ENCODE results near the gene PSMD8.

PSMD8 gene

GRCh38 chr19:38378866-38379265, 4.5 kb downstream of the PSMD8 start:
- TF ChIP-seq CTCF (conservative IDR thresholded peaks at IDR 0.05; ENCODE audit: low read length) (no peak), EZH2phosphoT487 (IDR thresholded peaks at IDR 0.05; ENCODE audit: borderline replicate concordance) (no peak)
- Histone ChIP-seq H3K4me2 (ENCODE audit: low read depth, low read length, poor library complexity, severe bottlenecking) (no peak overlapping the region), H3K9ac (ENCODE audit: low read depth, low read length, poor library complexity, severe bottlenecking) (no peak overlapping the region), H4K20me1 (ENCODE audit: insufficient read depth, low read length, poor library complexity, severe bottlenecking) (peaks cover 24% of the 10 kb centered on the region), H3K27me3 (ENCODE audit: insufficient read depth, low read length, poor library complexity, severe bottlenecking) (no peaks in the 10 kb centered on the region), H2AFZ (ENCODE audit: low read length) (no peak overlapping the region), H3K4me1 (ENCODE audit: insufficient read depth, low read length, poor library complexity, severe bottlenecking) (peaks cover 19% of the 10 kb centered on the region), H3K79me2 (ENCODE audit: insufficient read depth, low read length) (peaks cover 49% of the 10 kb centered on the region), H3K9me3 (ENCODE audit: insufficient read depth, low read depth, low read length) (no peaks in the 10 kb centered on the region), H3K9me2 (replicated peaks; ENCODE audit: low read depth, low read length) (no peaks in the 10 kb centered on the region), H3K4me3 (ENCODE audit: low read length, poor library complexity, severe bottlenecking) (no peak overlapping the region), H3K36me3 (ENCODE audit: insufficient read depth, low read length) (peaks cover 41% of the 10 kb centered on the region; the same call in 1 of the 2 replicates), H3F3A (ENCODE audit: low read depth) (no peaks in the 10 kb centered on the region)

GRCh38 chr19:38381138-38381537, 6.8 kb downstream of the PSMD8 start:
- H3K36me3 ChIP-seq (ENCODE audit: insufficient read depth, low read length): peaks cover 44% of the 10 kb centered on the region; the same call in 1 of the 2 replicates

GRCh38 chr19:38383184-38383583, 8.8 kb downstream of the PSMD8 start:
- H3K9me2 ChIP-seq (replicated peaks; ENCODE audit: low read depth, low read length): no peaks in the 10 kb centered on the region
- H3K4me1 ChIP-seq (ENCODE audit: insufficient read depth, low read length, poor library complexity, severe bottlenecking): peaks cover 3% of the 10 kb centered on the region
- no peak overlapping the region for H3K9ac ChIP-seq (ENCODE audit: low read depth, low read length, poor library complexity, severe bottlenecking)
- no peak overlapping the region for H2AFZ ChIP-seq (ENCODE audit: low read length)
- H3K9me3 ChIP-seq (ENCODE audit: insufficient read depth, low read depth, low read length): no peaks in the 10 kb centered on the region
- no peaks in the 10 kb centered on the region for H3K27me3 ChIP-seq (ENCODE audit: insufficient read depth, low read length, poor library complexity, severe bottlenecking)
- H3K4me3 ChIP-seq (ENCODE audit: low read length, poor library complexity, severe bottlenecking): no peak overlapping the region
- H3K79me2 ChIP-seq (ENCODE audit: insufficient read depth, low read length): peaks cover 13% of the 10 kb centered on the region; the same call in 1 of the 2 replicates
- H3F3A ChIP-seq (ENCODE audit: low read depth): no peaks in the 10 kb centered on the region
- TF ChIP-seq EZH2phosphoT487 (IDR thresholded peaks at IDR 0.05; ENCODE audit: borderline replicate concordance): no peak
- no peak for TF ChIP-seq CTCF (conservative IDR thresholded peaks at IDR 0.05; ENCODE audit: low read length)
- H3K4me2 ChIP-seq (ENCODE audit: low read depth, low read length, poor library complexity, severe bottlenecking): no peak overlapping the region
- peaks cover 3% of the 10 kb centered on the region for H4K20me1 ChIP-seq (ENCODE audit: insufficient read depth, low read length, poor library complexity, severe bottlenecking)
- peaks cover 44% of the 10 kb centered on the region; the same call in 1 of the 2 replicates for H3K36me3 ChIP-seq (ENCODE audit: insufficient read depth, low read length)

More at GRCh38 chr19:38381138-38381537, 6.8 kb downstream of the PSMD8 start:
- Histone ChIP-seq H3K9me2 (replicated peaks; ENCODE audit: low read depth, low read length) (no peaks in the 10 kb centered on the region), H3K4me3 (ENCODE audit: low read length, poor library complexity, severe bottlenecking) (no peak overlapping the region), H2AFZ (ENCODE audit: low read length) (no peak overlapping the region), H3F3A (ENCODE audit: low read depth) (no peaks in the 10 kb centered on the region), H3K27me3 (ENCODE audit: insufficient read depth, low read length, poor library complexity, severe bottlenecking) (no peaks in the 10 kb centered on the region), H3K4me1 (ENCODE audit: insufficient read depth, low read length, poor library complexity, severe bottlenecking) (peaks cover 5% of the 10 kb centered on the region), H3K4me2 (ENCODE audit: low read depth, low read length, poor library complexity, severe bottlenecking) (no peak overlapping the region), H3K9ac (ENCODE audit: low read depth, low read length, poor library complexity, severe bottlenecking) (no peak overlapping the region), H3K9me3 (ENCODE audit: insufficient read depth, low read depth, low read length) (no peaks in the 10 kb centered on the region), H3K79me2 (ENCODE audit: insufficient read depth, low read length) (peaks cover 33% of the 10 kb centered on the region), H4K20me1 (ENCODE audit: insufficient read depth, low read length, poor library complexity, severe bottlenecking) (peaks cover 14% of the 10 kb centered on the region)
- TF ChIP-seq CTCF (conservative IDR thresholded peaks at IDR 0.05; ENCODE audit: low read length): no peak
- no peak for TF ChIP-seq EZH2phosphoT487 (IDR thresholded peaks at IDR 0.05; ENCODE audit: borderline replicate concordance)
